ENCODE data around the gene CCDC141.

The CCDC141 gene

DNA sequence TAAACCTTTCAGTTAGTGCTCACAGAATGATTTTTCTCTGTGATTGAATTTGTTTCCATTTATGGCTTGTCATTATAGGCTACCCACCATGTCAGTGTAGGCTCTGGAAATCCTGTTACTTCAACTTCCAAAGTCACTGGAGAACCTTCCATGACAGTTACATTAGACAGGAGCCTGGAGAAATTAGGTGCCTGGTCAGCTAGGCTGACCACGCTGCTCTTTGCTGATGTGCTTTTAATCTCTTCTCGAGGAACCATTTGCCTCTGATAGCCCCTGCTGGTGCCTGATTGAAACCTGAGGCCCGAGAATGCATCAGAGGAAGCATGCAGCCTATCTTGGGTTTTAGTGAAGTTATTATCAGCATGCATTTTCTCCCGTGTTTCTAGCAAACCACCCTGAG, 213.1 kb downstream of the CCDC141 start:
- TF ChIP-seq, protein P1, sequence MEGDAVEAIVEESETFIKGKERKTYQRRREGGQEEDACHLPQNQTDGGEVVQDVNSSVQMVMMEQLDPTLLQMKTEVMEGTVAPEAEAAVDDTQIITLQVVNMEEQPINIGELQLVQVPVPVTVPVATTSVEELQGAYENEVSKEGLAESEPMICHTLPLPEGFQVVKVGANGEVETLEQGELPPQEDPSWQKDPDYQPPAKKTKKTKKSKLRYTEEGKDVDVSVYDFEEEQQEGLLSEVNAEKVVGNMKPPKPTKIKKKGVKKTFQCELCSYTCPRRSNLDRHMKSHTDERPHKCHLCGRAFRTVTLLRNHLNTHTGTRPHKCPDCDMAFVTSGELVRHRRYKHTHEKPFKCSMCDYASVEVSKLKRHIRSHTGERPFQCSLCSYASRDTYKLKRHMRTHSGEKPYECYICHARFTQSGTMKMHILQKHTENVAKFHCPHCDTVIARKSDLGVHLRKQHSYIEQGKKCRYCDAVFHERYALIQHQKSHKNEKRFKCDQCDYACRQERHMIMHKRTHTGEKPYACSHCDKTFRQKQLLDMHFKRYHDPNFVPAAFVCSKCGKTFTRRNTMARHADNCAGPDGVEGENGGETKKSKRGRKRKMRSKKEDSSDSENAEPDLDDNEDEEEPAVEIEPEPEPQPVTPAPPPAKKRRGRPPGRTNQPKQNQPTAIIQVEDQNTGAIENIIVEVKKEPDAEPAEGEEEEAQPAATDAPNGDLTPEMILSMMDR (IDR thresholded peaks at IDR 0.05; ENCODE audit: insufficient read depth, low read length, missing control alignments) = no peak
- CTCF ChIA-PET = no interaction called here
- DNase-seq (ENCODE audit: low read depth, low spot score) = no peak
- H3K4me3 ChIP-seq (ENCODE audit: low read depth, low read length) = no peak overlapping the region
- POLR2A ChIA-PET = no interaction called here

DNA sequence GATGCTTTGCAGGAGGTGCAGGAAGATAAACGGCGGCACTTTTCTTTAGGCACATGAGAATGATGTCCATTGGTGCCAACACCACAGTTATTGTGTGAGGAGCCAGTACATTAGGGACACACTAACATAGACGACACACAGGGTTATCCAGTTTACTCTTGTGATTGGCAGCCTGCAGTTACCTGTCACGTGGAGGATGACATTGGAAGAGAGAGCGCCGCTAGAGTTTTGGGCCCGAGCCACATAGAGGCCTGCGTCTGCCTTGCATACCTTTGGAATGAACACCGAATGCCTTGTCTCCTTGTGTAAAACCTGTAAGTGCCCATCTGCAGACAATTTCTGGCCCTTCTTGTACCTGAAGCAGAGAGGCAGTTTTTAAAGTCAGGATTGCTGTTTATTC, 215.9 kb downstream of the CCDC141 start:
- ChIA-PET CTCF (no interaction called here), POLR2A (no interaction called here)
- no peak for DNase-seq (ENCODE audit: low read depth, low spot score)

DNA sequence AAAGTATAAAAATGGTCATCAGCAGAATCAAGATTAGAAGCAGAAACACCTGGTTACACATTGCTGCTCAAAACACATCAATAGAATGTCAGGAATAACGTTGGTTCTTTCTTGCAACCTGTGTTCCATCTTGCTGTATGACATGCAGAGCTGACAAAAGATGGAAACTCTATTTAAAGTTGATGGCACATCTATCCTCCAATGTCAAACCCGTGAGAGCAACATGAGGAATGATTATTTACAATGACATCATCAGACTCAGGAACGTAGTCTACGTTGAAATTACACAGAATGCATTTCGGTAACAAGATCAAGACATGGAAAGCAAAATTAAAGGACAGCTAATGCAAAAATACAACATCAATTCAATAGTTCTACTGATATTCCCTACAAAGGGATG, 216.6 kb downstream of the CCDC141 start:
- no peak for DNase-seq (ENCODE audit: low read depth, low spot score)
- TF ChIP-seq, protein P1 (IDR thresholded peaks at IDR 0.05; ENCODE audit: insufficient read depth, low read length, missing control alignments) = no peak
- POLR2A ChIA-PET = no interaction called here
- H3K4me3 ChIP-seq (ENCODE audit: low read depth, low read length) = no peak overlapping the region
- CTCF ChIA-PET = no interaction called here

More for the DNA sequence above, 215.9 kb downstream of the CCDC141 start:
- H3K4me3 ChIP-seq (ENCODE audit: low read depth, low read length) = no peak overlapping the region
- TF ChIP-seq, protein P1 (IDR thresholded peaks at IDR 0.05; ENCODE audit: insufficient read depth, low read length, missing control alignments) = no peak

DNA sequence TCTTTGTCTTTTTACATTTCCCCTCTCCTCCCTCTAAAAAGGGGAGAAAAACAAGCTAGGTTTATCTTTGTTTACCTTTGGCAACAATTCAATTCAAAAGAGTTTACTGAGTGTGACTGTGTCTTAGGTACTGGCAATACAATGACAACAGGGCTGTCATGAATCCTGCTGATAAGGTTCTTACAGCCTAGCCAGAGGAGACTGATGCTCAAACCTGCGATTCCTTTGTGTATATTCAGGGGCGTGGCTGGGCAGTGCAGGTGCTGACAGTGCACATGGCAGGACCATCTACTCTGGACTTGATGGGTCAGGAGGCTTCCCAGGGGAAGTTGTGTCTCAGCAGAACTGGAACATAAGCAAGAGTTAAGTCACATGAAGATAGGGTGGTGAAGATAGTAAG, 219.5 kb downstream of the CCDC141 start:
- TF ChIP-seq, protein P1 (IDR thresholded peaks at IDR 0.05; ENCODE audit: insufficient read depth, low read length, missing control alignments) = no peak
- H3K4me3 ChIP-seq (ENCODE audit: low read depth, low read length) = no peak overlapping the region
- DNase-seq (ENCODE audit: low read depth, low spot score) = no peak
- ChIA-PET CTCF (no interaction called here), POLR2A (no interaction called here)

DNA sequence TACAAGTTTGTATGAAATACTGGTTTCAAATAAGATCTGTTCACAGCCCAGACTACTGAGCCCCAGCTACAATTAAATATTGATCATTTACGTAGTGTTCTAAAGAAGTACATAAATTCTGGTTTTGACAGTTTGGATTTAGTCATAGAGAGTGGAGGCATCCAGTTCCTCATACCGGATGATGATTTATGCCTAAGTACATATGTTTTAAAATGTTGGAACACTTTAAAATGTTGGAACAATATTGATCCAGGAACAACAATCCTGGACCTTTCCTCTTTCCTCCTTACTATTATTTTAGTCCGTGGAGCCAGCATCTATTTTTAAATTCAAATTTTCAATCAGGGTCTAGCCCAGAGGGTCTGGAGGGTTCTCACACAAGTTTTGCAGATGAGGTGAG, 220.0 kb downstream of the CCDC141 start:
- no peak overlapping the region for H3K4me3 ChIP-seq (ENCODE audit: low read depth, low read length)
- CTCF ChIA-PET = no interaction called here
- DNase-seq (ENCODE audit: low read depth, low spot score) = no peak
- POLR2A ChIA-PET = no interaction called here
- TF ChIP-seq, protein P1 (IDR thresholded peaks at IDR 0.05; ENCODE audit: insufficient read depth, low read length, missing control alignments) = no peak

DNA sequence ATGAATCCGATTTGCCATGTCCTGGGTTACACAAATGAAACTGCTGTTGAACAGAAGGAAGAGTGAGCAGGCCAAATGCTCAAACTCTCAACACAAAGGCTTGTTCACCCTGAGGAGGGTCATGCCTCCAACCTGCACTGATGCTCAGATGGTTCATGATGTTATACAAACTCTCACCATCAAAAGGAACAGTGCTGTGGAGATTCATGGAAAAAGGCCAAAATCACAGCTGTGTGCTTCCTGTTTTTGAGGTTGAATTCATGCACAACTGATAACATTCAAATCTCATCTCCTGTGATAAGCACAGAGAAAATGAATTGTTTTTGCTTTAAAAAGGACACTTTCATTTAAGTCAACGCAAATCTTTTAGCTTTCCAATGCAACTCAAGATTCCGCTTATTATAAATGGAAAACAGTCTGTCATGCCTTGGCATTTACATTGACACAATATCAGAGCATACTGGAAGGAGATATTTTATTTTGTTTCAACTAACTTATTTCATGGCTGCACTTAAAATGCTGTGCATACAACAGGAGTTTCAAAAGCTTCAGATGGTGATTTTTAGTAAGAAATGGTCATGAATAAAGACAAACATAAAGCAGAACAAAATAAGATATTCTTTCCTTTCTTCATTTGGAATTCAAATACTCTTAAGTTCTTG, 220.5 kb downstream of the CCDC141 start:
- CTCF ChIA-PET = no interaction called here
- POLR2A ChIA-PET = no interaction called here
- TF ChIP-seq, protein P1 (IDR thresholded peaks at IDR 0.05; ENCODE audit: insufficient read depth, low read length, missing control alignments) = no peak
- DNase-seq (ENCODE audit: low read depth, low spot score) = no peak
- H3K4me3 ChIP-seq (ENCODE audit: low read depth, low read length) = no peak overlapping the region
